NT2/D1 (cell line): Measurements from ENCODE around the gene ITGBL1.

Experiments used
- DNase-seq: peaks from one replicate; pipeline ENCODE4 v3.0.0-alpha.2; 2011; ENCODE audit warnings: low read depth, low spot score
- H3K27me3 ChIP-seq: 2 replicates; pipeline ENCODE4 v1.6.0; 2011; ENCODE audit warnings: mild to moderate bottlenecking; ENCODE audit not compliant: insufficient read length, insufficient read depth
- H3K36me3 ChIP-seq: 2 replicates; pipeline ENCODE4 v1.6.1; 2011; ENCODE audit warnings: mild to moderate bottlenecking, low read length, mixed read lengths; ENCODE audit not compliant: insufficient read depth, insufficient read length
- H3K4me1 ChIP-seq: 2 replicates; pipeline ENCODE4 v1.5.1; 2011; ENCODE audit not compliant: insufficient read depth, insufficient read length
- H3K4me3 ChIP-seq: 2 replicates; pipeline ENCODE4 v1.5.1; 2011; ENCODE audit warnings: low read depth; ENCODE audit not compliant: insufficient read length
- H3K9ac ChIP-seq: 2 replicates; pipeline ENCODE4 v1.6.0; 2011; ENCODE audit warnings: low read depth; ENCODE audit not compliant: insufficient read length
- H3K9me3 ChIP-seq: 2 replicates; pipeline ENCODE4 v1.5.1; 2011; ENCODE audit warnings: mild to moderate bottlenecking, low read length; ENCODE audit not compliant: insufficient read depth
- SUZ12 ChIP-seq: IDR thresholded peaks from 2 replicates; pipeline ENCODE4 v1.6.1; 2011; ENCODE audit not compliant: insufficient read length, insufficient read depth; ENCODE audit errors: extremely low read depth
- YY1 ChIP-seq: IDR thresholded peaks from 2 replicates; pipeline ENCODE4 v1.6.1; 2011; ENCODE audit not compliant: insufficient read length, insufficient read depth
- ZNF274 ChIP-seq: IDR thresholded peaks from 2 replicates; pipeline ENCODE4 v1.6.1; 2011; ENCODE audit warnings: mild to moderate bottlenecking, low read depth, low read length

The ITGBL1 gene

DNA sequence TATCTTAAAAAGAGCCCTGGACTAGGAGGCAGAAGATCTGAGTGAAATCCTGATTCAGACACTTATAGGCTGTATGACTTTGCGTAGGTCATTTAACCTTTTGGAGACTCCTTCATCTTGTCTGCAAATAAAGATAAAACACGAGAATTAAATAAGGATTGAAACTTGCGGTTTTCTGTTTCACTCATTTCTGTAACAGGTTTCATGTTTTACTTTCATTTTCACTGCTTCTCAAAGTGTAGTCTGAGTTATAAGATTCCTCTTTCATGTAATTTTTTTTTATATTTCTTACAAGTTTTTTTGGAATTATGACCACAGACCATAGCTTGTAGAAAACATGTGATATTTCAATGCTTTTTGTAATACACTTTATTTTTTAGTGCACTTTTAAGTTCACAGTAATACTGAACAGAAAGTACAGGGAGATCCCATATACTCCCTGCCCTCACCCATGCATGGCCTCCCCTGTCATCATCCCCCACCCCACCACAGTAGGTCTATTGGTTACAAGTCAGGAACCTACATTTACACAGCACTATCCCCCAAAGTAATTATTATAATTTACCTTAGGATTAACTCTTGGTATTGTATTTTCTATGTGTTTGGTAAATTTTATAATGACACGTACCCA lies 174.6 kb downstream of the ITGBL1 start:
- no peak for DNase-seq
- Histone ChIP-seq H3K4me3 (no peak overlapping the region), H3K27me3 (no peaks in the 10 kb centered on the region), H3K9ac (no peak overlapping the region), H3K4me1 (peaks cover 2% of the 10 kb centered on the region), H3K36me3 (no peaks in the 10 kb centered on the region), H3K9me3 (no peaks in the 10 kb centered on the region)
- TF ChIP-seq YY1: no peak

GRCh38 chr13:101627556-101627943 lies 175.1 kb downstream of the ITGBL1 start:
- TF ChIP-seq SUZ12 (no peak), YY1 (no peak), ZNF274 (no peak)
- Histone ChIP-seq H3K9me3 (no peaks in the 10 kb centered on the region), H3K9ac (no peak overlapping the region)

DNA sequence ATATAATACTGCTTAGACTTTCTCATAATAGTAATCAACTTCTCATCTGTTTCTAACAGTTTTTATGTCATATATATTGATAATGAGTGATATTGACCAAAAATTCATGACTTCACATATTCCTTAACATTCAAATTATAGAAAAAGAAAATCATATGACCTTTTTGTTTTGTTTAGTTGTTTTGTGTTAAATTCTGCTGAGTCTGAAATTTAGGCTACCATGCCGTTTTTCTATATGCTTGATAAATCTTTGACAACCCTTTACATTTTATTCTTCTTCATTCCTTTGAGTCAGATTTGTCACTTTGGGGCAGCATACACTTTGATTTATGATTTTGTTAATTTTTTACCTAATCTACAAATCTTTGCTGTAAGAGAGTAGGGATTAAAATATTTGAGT lies 176.4 kb downstream of the ITGBL1 start:
- Histone ChIP-seq H3K4me1 (peaks cover 2% of the 10 kb centered on the region), H3K27me3 (no peaks in the 10 kb centered on the region), H3K4me3 (no peak overlapping the region), H3K9me3 (no peaks in the 10 kb centered on the region), H3K9ac (no peak overlapping the region), H3K36me3 (no peaks in the 10 kb centered on the region)
- DNase-seq: no peak
- TF ChIP-seq ZNF274 (no peak), YY1 (no peak), SUZ12 (no peak)

More at GRCh38 chr13:101627556-101627943, 175.1 kb downstream of the ITGBL1 start:
- no peak overlapping the region for H3K4me3 ChIP-seq
- no peaks in the 10 kb centered on the region for H3K27me3 ChIP-seq
- H3K36me3 ChIP-seq: no peaks in the 10 kb centered on the region
- no peak for DNase-seq
- peaks cover 2% of the 10 kb centered on the region for H3K4me1 ChIP-seq

DNA sequence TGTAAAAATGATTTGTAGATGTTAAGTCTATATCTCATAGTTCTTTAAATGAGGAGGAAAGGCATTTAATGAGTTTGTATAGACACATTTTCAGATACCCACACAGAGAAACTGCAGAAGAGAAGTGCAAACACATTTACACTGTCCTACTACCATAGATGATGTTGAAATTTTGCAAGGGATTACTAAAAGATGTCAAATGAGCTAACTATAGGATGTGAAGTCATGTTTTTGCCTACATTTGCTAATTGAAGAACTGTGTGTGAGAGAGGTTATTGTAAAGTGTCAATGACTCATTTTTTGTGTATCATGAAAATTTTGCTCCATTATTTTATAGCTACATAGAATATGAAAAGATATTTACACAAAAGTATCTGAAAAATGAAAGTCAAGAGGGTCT lies 178.9 kb downstream of the ITGBL1 start:
- Histone ChIP-seq H3K4me1 (no peaks in the 10 kb centered on the region), H3K27me3 (no peaks in the 10 kb centered on the region), H3K4me3 (no peak overlapping the region), H3K9me3 (no peaks in the 10 kb centered on the region), H3K9ac (no peak overlapping the region), H3K36me3 (no peaks in the 10 kb centered on the region)
- TF ChIP-seq SUZ12 (no peak), YY1 (no peak), ZNF274 (no peak)
- no peak for DNase-seq

- Histone ChIP-seq H3K4me3 (no peak overlapping the region), H3K4me1 (no peaks in the 10 kb centered on the region), H3K27me3 (no peaks in the 10 kb centered on the region), H3K9me3 (no peaks in the 10 kb centered on the region), H3K36me3 (no peaks in the 10 kb centered on the region), H3K9ac (no peak overlapping the region)
- no peak for DNase-seq
- TF ChIP-seq ZNF274 (no peak), YY1 (no peak), SUZ12 (no peak)
Measured at GRCh38 chr13:101634142-101634541, 181.7 kb downstream of the ITGBL1 start.

DNA sequence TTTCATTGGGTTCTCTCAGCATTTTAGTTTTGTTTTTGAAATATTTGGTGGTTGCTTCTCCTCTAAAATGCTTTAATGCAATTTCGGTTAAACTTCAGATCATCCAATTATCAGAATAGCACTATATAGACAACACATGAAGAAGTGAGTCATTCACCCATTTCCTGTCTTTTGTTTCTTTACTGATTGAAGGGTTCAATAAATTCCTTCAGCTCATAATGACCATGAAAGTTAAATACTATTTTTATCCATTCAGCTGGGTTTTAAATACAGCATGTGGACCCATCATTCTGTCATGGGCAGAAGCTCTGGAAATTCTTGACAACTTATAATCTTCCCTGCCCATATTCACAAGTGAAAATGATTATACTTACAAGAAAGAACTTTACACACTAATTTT lies 187.2 kb downstream of the ITGBL1 start:
- Histone ChIP-seq H3K4me3 (no peak overlapping the region), H3K27me3 (no peaks in the 10 kb centered on the region), H3K9me3 (no peaks in the 10 kb centered on the region), H3K9ac (no peak overlapping the region), H3K4me1 (no peaks in the 10 kb centered on the region), H3K36me3 (no peaks in the 10 kb centered on the region)
- DNase-seq: no peak
- TF ChIP-seq ZNF274: no peak
- TF ChIP-seq YY1: no peak

DNA sequence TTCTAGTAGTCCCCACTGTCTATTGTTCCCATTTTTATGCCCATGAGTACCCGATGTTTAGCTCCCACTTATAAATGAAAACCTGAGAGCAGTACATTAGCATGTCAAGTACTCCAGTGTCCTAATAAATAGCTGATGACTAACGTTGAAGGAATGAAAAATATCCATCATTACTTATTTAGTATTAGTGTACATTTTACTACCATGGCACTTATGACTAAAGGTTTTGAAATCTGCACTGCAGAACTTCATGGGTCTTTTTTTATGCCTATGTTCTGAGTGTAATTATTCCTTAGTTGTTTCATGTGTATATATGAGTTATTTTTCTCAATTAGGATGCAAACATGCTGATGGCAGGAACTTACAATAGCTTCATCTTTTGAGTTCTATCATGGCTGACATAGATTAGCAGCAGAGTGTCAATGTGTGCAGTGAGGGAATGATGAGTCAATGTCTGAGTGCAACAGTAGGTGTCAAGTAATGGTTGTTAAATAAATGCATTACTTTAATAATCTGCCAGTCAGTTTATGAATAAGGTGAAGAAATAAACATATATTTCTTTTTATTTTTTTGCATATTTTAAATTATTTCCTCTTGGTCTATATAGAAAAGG lies 188.4 kb downstream of the ITGBL1 start:
- DNase-seq: no peak
- H3K9ac ChIP-seq: no peak overlapping the region
- no peaks in the 10 kb centered on the region for H3K27me3 ChIP-seq
- TF ChIP-seq ZNF274 (no peak), YY1 (no peak), SUZ12 (no peak)
- H3K4me3 ChIP-seq: no peak overlapping the region
- H3K36me3 ChIP-seq: no peaks in the 10 kb centered on the region
- no peaks in the 10 kb centered on the region for H3K4me1 ChIP-seq
- no peaks in the 10 kb centered on the region for H3K9me3 ChIP-seq

GRCh38 chr13:101645871-101646270 lies 193.4 kb downstream of the ITGBL1 start:
- no peak overlapping the region for H3K4me3 ChIP-seq
- H3K27me3 ChIP-seq: no peaks in the 10 kb centered on the region
- no peaks in the 10 kb centered on the region for H3K36me3 ChIP-seq
- no peak for DNase-seq
- no peaks in the 10 kb centered on the region for H3K4me1 ChIP-seq
- no peaks in the 10 kb centered on the region for H3K9me3 ChIP-seq
- TF ChIP-seq YY1: no peak
- no peak for TF ChIP-seq SUZ12
- no peak overlapping the region for H3K9ac ChIP-seq
